ENCODE results near the gene SLC30A2. TPM values are rescaled to one million over a fixed set of nuclear protein-coding genes. Genes with fewer than 3 reads are reported as not detected.
A peak's percentile ranks its signal among the peaks of the same experiment; 100 is the strongest.

Gene SLC30A2
- total and polyA plus RNA-seq, 9 of the 15 experiments (the other 6 are each of a cell fraction or from before 2014, with no cell fraction given): 0.01 to 0.18 (median 0.06) TPM; not detected in 3

DNA sequence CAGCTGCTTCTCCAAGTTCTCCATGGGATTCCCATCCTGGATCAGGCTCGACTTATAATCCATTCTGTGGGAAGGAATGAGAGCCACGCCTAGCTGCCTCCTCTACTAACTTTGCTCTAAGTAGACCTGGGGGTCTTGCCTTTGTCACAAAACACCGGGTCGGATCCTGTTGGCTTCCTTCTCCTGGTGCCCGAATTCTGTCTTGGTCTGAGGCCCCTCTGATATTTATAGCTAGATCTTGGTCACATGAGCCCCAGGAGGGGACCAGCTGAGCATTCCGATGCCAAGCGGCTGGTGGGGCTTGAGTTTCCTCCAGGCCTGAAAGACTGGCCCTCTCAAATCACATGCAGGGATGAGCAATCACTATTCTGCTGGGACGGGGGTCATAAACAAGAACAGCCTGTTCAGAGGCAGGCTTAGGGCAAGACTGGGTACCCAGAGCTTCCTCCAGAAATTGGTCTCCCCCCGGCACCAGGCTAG lies 21.6 kb upstream of the SLC30A2 start, which contains the start of gene TRIM63:
TRIM63 (minus strand) TSS at position 199 of the 480 bp plus-strand sequence; CDS start at position 63, 136 bp downstream.
- Histone ChIP-seq H3K27ac (ENCODE audit: extremely low read depth, low read depth, low read length) (peak within 1 kb of the TSS; percentile 1; the same call in 2 of the 3 replicates), H3K36me3 (ENCODE audit: control insufficient read depth, insufficient read depth, low read length) (no peaks in the 10 kb centered on the region), H3K4me1 (replicated peaks in 1 of 2; ENCODE audit: control insufficient read depth in 2 of 2, insufficient read depth in 2 of 2, low read length in 2 of 2) (peaks cover 54 to 60% of the 10 kb centered on the region in 2 experiments), H3K79me2 (ENCODE audit: control insufficient read depth, insufficient read depth, low read length) (no peaks in the 10 kb centered on the region), H3K9ac (ENCODE audit: insufficient read depth in 1 of 2, low read depth in 2 of 2, low read length in 2 of 2) (peak within 1 kb of the TSS; percentile 3 to 82; a peak in 3 of 4 replicates), H3K9me1 (ENCODE audit: control insufficient read depth, insufficient read depth, low read length) (no peaks in the 10 kb centered on the region), H4K20me1 (replicated peaks; ENCODE audit: control insufficient read depth, insufficient read depth, low read length) (no peaks in the 10 kb centered on the region), H3K4me3 (no peak within 1 kb of the TSS), H2AFZ (ENCODE audit: low read depth, low read length) (peak within 1 kb of the TSS; percentile 67), H3K9me3 (replicated peaks; ENCODE audit: control insufficient read depth, insufficient read depth, low read depth, low read length) (no peaks in the 10 kb centered on the region), H3K27me3 (ENCODE audit: control insufficient read depth in 2 of 2, insufficient read depth in 2 of 2, low read length in 2 of 2) (no peaks in the 10 kb centered on the region), H3K4me2 (ENCODE audit: insufficient read depth, low read length) (peak within 1 kb of the TSS; percentile 28)
- TF ChIP-seq ZNF175 (CRISPR knock-in tag; IDR thresholded peaks at IDR 0.05; ENCODE audit: low read depth) (0 out of 2 replicates have a peak, but pooled peaks have one; percentile 7), NR4A1 (CRISPR knock-in tag; IDR thresholded peaks at IDR 0.05) (no peak), NR4A1 (tag; IDR thresholded peaks at IDR 0.05) (0 out of 2 replicates have a peak, but pooled peaks have one; percentile 11), POLR2A (conservative IDR thresholded peaks at IDR 0.05) (no peak), HSF4 (CRISPR knock-in tag; IDR thresholded peaks at IDR 0.05; ENCODE audit: borderline replicate concordance) (0 out of 2 replicates have a peak, but pooled peaks have one; percentile 45)
- TF ChIP-seq, protein P1, sequence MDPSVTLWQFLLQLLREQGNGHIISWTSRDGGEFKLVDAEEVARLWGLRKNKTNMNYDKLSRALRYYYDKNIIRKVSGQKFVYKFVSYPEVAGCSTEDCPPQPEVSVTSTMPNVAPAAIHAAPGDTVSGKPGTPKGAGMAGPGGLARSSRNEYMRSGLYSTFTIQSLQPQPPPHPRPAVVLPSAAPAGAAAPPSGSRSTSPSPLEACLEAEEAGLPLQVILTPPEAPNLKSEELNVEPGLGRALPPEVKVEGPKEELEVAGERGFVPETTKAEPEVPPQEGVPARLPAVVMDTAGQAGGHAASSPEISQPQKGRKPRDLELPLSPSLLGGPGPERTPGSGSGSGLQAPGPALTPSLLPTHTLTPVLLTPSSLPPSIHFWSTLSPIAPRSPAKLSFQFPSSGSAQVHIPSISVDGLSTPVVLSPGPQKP (CRISPR knock-in tag; IDR thresholded peaks at IDR 0.05): no peak
- TF ChIP-seq, protein P2, sequence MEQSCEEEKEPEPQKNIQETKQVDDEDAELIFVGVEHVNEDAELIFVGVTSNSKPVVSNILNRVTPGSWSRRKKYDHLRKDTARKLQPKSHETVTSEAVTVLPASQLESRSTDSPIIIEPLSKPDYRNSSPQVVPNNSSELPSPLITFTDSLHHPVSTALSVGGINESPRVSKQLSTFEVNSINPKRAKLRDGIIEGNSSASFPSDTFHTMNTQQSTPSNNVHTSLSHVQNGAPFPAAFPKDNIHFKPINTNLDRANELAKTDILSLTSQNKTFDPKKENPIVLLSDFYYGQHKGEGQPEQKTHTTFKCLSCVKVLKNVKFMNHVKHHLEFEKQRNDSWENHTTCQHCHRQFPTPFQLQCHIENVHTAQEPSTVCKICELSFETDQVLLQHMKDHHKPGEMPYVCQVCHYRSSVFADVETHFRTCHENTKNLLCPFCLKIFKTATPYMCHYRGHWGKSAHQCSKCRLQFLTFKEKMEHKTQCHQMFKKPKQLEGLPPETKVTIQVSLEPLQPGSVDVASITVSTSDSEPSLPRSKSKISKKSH (CRISPR knock-in tag; IDR thresholded peaks at IDR 0.05): no peak
- BruUV-seq (replicated peaks): no TSS peak
- DNase-seq (ENCODE audit: extremely low read depth in 1 of 4, low spot score in 3 of 4): no peak
- intact Hi-C loops (cut with micrococcal nuclease): no loop called here
- FAIRE-seq: no peak
- 68% methylated on average over 9 of the region's 9 CpGs for WGBS (ENCODE audit: insufficient coverage, low coverage, missing lambda C conversion rate)
- ChIA-PET POLR2A (interaction anchor here (0.6 to 4.2 kb wide), 10 partner anchors 9 to 712 kb away, joined by 3 to 28 read pairs (median 4); partner anchors contain the start of gene CEP85), CTCF (ENCODE audit: low intra/inter-chr PET ratio) (no interaction called here)
- in situ Hi-C loops (cut with MboI): no loop called here
- ATAC-seq: no peak
